GM12872 (cell line): Measurements from ENCODE around the gene ZNF526.

Experiments
- CTCF ChIP-seq: IDR thresholded peaks from 3 replicates; pipeline ENCODE4 v1.5.1; 2011; ENCODE audit warnings: low read depth, mild to moderate bottlenecking, low read length, moderate library complexity; ENCODE audit not compliant: insufficient read depth

The ZNF526 gene

GRCh38 chr19:42228641-42229040 is 8.5 kb downstream of the ZNF526 start:
- TF ChIP-seq CTCF, result no peak

- no peak; the same call in 2 of the 3 replicates for TF ChIP-seq CTCF
Measured at GRCh38 chr19:42229301-42229854, 9.3 kb downstream of the ZNF526 start.

DNA sequence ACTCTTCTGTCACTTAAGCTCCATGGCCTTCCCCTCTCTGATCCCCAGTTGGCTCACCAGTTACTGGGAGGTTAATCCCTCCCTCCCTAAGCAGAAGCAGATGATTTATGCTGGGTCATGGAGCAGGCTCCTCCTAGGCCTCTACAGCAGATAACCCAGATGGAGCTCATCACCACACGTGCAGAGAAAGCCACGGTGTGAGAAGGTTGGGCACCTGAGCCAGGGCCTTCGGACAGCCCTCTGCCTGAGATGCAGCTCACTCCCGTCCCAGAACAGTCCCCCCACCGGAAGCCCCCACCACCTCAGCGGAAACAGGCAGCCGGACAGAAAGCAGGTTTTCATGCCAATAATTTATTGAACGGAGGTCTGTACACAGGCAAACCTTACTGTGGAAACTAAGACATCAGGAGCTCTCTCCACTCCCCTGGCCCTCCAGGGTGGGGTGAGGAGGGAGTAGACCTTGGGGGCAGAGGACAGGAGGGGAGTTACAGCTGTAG is 9.8 kb downstream of the ZNF526 start:
- no peak for TF ChIP-seq CTCF

- TF ChIP-seq CTCF, result no peak
Measured at GRCh38 chr19:42230571-42230970, 10.5 kb downstream of the ZNF526 start.

GRCh38 chr19:42232435-42232834 is 12.3 kb downstream of the ZNF526 start:
- TF ChIP-seq CTCF, result no peak

GRCh38 chr19:42233106-42233505 is 13.0 kb downstream of the ZNF526 start:
- no peak for TF ChIP-seq CTCF

- TF ChIP-seq CTCF, result no peak
Measured at GRCh38 chr19:42233678-42234292, 13.7 kb downstream of the ZNF526 start.

- TF ChIP-seq CTCF, result no peak
Measured at GRCh38 chr19:42234364-42234763, 14.3 kb downstream of the ZNF526 start.
